Transverse colon (tissue), 4 donors: ENCODE data around the gene TNFRSF18. TPM values are rescaled to one million over a fixed set of nuclear protein-coding genes. Genes with fewer than 3 reads are reported as not detected.

Source experiments
- DNase-seq: peaks from one replicate; pipeline ENCODE4 v3.0.0-alpha.2; 2019
- H3K27ac ChIP-seq, 4 donors: fragments of 200-600 bp; sonication (generic); 2 replicates each; pipeline ENCODE4 v1.5.1; 2016 to 2018; ENCODE audit warnings: inconsistent platforms in 4 of 4
- H3K27me3 ChIP-seq: fragments of 200-600 bp; sonication (generic); 2 replicates; pipeline ENCODE4 v1.5.1; 2017; ENCODE audit warnings: inconsistent platforms
- H3K36me3 ChIP-seq, 4 donors: fragments of 200-600 bp; sonication (generic); 2 replicates each; pipeline ENCODE4 v1.5.1; 2017 to 2019; ENCODE audit warnings: inconsistent platforms in 4 of 4
- H3K4me1 ChIP-seq, 4 donors: fragments of 200-600 bp; sonication (generic); 2 replicates each; pipeline ENCODE4 v1.5.1; 2017 to 2020; ENCODE audit warnings: inconsistent platforms in 4 of 4
- H3K4me3 ChIP-seq, 4 donors: fragments of 200-600 bp; sonication (generic); 1 replicate in 1 of 4; 2 replicates in 3 of 4; pipeline versions ENCODE4 v1.5.1 to v1.6.1; 2017 to 2019; ENCODE audit warnings: inconsistent platforms in 4 of 4
- H3K9me3 ChIP-seq, 2 donors: fragments of 200-600 bp; sonication (generic); 2 replicates each; pipeline ENCODE4 v1.5.1; 2017 to 2019; ENCODE audit warnings: inconsistent platforms in 2 of 2
- CTCF ChIP-seq, 5 experiments: fragments of 200-600 bp in 3 of 5; fragments of 450-650 bp in 2 of 5; sonication (generic) in 3 of 5; IDR thresholded peaks; 1 replicate in 2 of 5; 2 replicates in 3 of 5; pipeline ENCODE4 v1.5.1; 2016 to 2017; ENCODE audit warnings: antibody characterized with exemption in 5 of 5, inconsistent platforms in 3 of 5, mild to moderate bottlenecking in 2 of 5, moderate library complexity in 1 of 5
- EP300 ChIP-seq: sonication (generic); formaldehyde crosslinking; IDR thresholded peaks from one replicate; pipeline ENCODE4 v1.6.1; 2017; ENCODE audit warnings: antibody characterized with exemption, low read depth
- POLR2A ChIP-seq: fragments of 450-650 bp; IDR thresholded peaks from one replicate; pipeline ENCODE4 v1.6.1; 2016; ENCODE audit warnings: antibody characterized with exemption, mild to moderate bottlenecking, moderate library complexity
- POLR2AphosphoS5 ChIP-seq, 3 donors: sonication (generic); formaldehyde crosslinking; IDR thresholded peaks; one replicate each; pipeline ENCODE4 v1.6.1; 2016; ENCODE audit warnings: antibody characterized with exemption in 3 of 3
- WGBS, 2 donors: methylation state at CpG; one replicate each; pipeline ENCODE4 v1.1.5; 2018; ENCODE audit warnings: low coverage in 1 of 2; 5-methylcytosine and 5-hydroxymethylcytosine counted together
- in situ Hi-C, 4 donors: fragments of 200-750 bp; cut with MboI; loops; one replicate each; pipeline versions ENCODE4 v1.15.0 to v1.15.1; 2017; ENCODE audit warnings: low sequenced_read_pairs in 3 of 4, low pct_ligation_motif_present in 1 of 4, low pct_unique_long_range_greater_than_20kb in 1 of 4
- intact Hi-C: fragments of 100-400 bp; cut with DNase I; formaldehyde crosslinking; loops from one replicate; pipeline ENCODE4 v1.15.1; 2023; ENCODE audit warnings: low total_unique reads
- total RNA-seq, 4 donors: library from RNA; depleted of rRNA; stranded (reverse); fragments of >200 nt; gene quantifications; one replicate each; pipeline ENCODE4 v1.1.0, GENCODE V29; 2016

Gene TNFRSF18
- total RNA-seq, 4 donors from 2014 or later, result 3.3 to 7.9 TPM; not detected in 2

- WGBS, 2 donors, result 66 to 82% methylated on average over 5 of the region's 5 CpGs
- DNase-seq, result no peak
- Histone ChIP-seq H3K36me3 (no peaks in the 10 kb centered on the region), H3K27me3 (no peaks in the 10 kb centered on the region), H3K9me3 (no peaks in the 10 kb centered on the region), H3K27ac (no peak overlapping the region), H3K4me3 (no peak overlapping the region), H3K4me1 (no peaks in the 10 kb centered on the region)
- TF ChIP-seq POLR2AphosphoS5 (IDR thresholded peaks at IDR 0.05), result no peak
- no peak for TF ChIP-seq CTCF (IDR thresholded peaks at IDR 0.05)
- no peak for TF ChIP-seq POLR2A
- TF ChIP-seq EP300, result no peak
- in situ Hi-C loops (loop anchor here in 1 of 4 donors (5.0 kb wide), 1 partner anchor 72 kb away; the partner anchor contains the start of gene C1orf159), intact Hi-C loops (no loop called here)
These were observed 17.3 kb downstream of the TNFRSF18 start for GRCh38 chr1:1189111-1189510.

- DNase-seq, result no peak
- in situ Hi-C loops, result loop anchor here in 1 of 4 donors (5.0 kb wide), 1 partner anchor 71 kb away; the partner anchor contains the start of gene C1orf159
- TF ChIP-seq POLR2A (no peak), POLR2AphosphoS5 (IDR thresholded peaks at IDR 0.05) (no peak), EP300 (no peak), CTCF (IDR thresholded peaks at IDR 0.05) (no peak)
These were observed 18.5 kb downstream of the TNFRSF18 start for GRCh38 chr1:1187938-1188337.

GRCh38 chr1:1185101-1185765, 21.2 kb downstream of the TNFRSF18 start:
- in situ Hi-C loops (loop anchor here in 1 of 4 donors (5.0 kb wide), 1 partner anchor 68 kb away; the partner anchor contains the start of gene C1orf159), intact Hi-C loops (no loop called here)
- no peaks in the 10 kb centered on the region for H3K4me1 ChIP-seq
- H3K27me3 ChIP-seq, result no peaks in the 10 kb centered on the region
- H3K9me3 ChIP-seq, result no peaks in the 10 kb centered on the region
- TF ChIP-seq CTCF (IDR thresholded peaks at IDR 0.05), result no peak
- 87% methylated on average over 31 of the region's 31 CpGs; no CpG with 5 or more reads in 1 of the 2 donors for WGBS, 2 donors
- DNase-seq, result no peak
- H3K4me3 ChIP-seq, result no peak overlapping the region
- H3K27ac ChIP-seq, result no peak overlapping the region
- no peaks in the 10 kb centered on the region for H3K36me3 ChIP-seq

More at GRCh38 chr1:1187938-1188337, 18.5 kb downstream of the TNFRSF18 start:
- Histone ChIP-seq H3K27ac (no peak overlapping the region), H3K36me3 (no peaks in the 10 kb centered on the region), H3K9me3 (no peaks in the 10 kb centered on the region), H3K27me3 (no peaks in the 10 kb centered on the region), H3K4me1 (no peaks in the 10 kb centered on the region), H3K4me3 (no peak overlapping the region)
- intact Hi-C loops, result no loop called here

- 72 to 81% methylated on average over 2 to 32 of the region's 33 CpGs for WGBS, 2 donors
- H3K27ac ChIP-seq, result no peak overlapping the region
- H3K36me3 ChIP-seq, result no peaks in the 10 kb centered on the region
- H3K9me3 ChIP-seq, result no peaks in the 10 kb centered on the region
- no peaks in the 10 kb centered on the region for H3K4me1 ChIP-seq
- TF ChIP-seq CTCF (IDR thresholded peaks at IDR 0.05), result no peak
- TF ChIP-seq EP300, result no peak
- no peak for TF ChIP-seq POLR2A
- no peak for TF ChIP-seq POLR2AphosphoS5 (IDR thresholded peaks at IDR 0.05)
- intact Hi-C loops, result no loop called here
- DNase-seq, result peak; percentile 6
- in situ Hi-C loops, result no loop called here
- no peak overlapping the region for H3K4me3 ChIP-seq
- peaks cover 3% of the 10 kb centered on the region for H3K27me3 ChIP-seq
These were observed 22.3 kb downstream of the TNFRSF18 start for GRCh38 chr1:1183833-1184775.
